GM12892 (cell line): ENCODE results near the gene REXO4.

Source experiments
- POLR2A ChIP-seq: IDR thresholded peaks from 2 replicates; pipeline ENCODE4 v1.6.1; 2011; ENCODE audit warnings: low read depth, low read length, control low read depth
- POLR2AphosphoS5 ChIP-seq: IDR thresholded peaks from 2 replicates; pipeline ENCODE4 v1.6.1; 2011; ENCODE audit warnings: low read depth, low read length, control low read depth
- TAF1 ChIP-seq: IDR thresholded peaks from 2 replicates; pipeline ENCODE4 v1.6.1; 2011; ENCODE audit warnings: low read depth, mild to moderate bottlenecking, control low read depth, low read length, borderline replicate concordance

DNA sequence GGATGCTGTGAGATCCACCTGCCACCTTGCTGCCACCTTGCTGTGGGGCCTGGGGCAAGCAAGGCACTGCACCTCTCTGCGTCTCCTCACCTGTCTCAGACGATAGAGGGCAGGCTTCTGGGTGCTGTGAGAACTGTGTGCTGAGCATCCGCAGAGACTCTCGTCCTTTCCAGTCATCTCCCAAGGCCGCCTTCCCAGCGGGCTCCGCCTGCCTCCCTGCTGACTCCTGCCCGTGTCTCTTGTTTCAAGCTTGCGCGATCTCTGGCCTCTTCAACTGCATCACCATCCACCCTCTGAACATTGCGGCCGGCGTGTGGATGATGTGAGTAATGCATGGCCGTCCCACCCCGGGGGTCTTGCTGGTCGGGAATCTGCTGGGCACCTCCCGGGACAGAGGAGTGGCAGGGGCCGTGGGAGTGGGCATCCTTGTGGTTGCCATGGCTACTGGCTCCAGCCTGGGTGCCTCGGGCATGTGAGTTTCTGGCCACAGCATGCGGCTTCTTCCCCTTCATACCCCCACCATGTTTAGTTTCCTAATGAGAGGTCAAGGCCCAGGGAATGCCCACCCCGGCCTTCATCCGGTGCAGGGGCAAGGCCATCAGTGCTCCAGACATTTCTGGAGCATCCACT, 45.5 kb upstream of the REXO4 start:
- TF ChIP-seq POLR2A (no peak), POLR2AphosphoS5 (no peak), TAF1 (no peak)
